ENCODE data around the gene BST2.

BST2 gene, protein sequence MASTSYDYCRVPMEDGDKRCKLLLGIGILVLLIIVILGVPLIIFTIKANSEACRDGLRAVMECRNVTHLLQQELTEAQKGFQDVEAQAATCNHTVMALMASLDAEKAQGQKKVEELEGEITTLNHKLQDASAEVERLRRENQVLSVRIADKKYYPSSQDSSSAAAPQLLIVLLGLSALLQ

DNA sequence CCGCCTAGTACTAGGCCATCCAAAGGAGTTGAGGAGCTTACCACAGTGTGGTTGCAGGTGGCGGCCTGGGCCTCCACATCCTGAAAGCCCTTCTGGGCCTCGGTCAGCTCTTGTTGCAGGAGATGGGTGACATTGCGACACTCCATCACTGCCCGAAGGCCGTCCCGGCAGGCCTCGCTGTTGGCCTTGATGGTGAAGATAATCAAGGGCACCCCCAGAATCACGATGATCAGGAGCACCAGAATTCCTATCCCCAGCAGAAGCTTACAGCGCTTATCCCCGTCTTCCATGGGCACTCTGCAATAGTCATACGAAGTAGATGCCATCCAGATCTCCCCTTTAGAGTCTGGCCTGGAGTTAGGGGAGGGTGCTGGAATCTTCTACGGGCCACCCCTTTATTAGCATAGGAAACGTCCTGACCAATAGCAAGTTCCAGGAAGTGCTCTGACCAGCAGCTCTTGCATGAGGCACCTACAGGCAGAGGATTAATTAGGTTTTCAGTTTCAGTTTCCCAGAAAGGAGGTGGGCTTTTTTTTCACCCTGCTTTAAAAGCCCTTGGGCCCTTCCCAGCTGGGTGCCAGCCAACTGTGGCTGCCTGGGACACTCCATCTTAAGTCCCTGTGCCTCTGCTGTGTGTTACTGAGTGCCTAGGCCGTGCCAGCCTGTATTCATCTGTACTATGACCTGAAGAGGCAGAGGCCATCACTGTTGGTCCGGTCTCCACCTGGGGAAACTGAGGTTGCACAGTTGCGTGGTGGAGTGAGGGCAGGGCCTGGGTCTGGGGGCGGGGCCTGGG lies at the start of gene BST2:
TSS of gene BST2 (minus strand) at position 381 of the 796 bp plus-strand sequence. CDS start at position 326, 55 bp downstream.
- no peak for DNase-seq

DNA sequence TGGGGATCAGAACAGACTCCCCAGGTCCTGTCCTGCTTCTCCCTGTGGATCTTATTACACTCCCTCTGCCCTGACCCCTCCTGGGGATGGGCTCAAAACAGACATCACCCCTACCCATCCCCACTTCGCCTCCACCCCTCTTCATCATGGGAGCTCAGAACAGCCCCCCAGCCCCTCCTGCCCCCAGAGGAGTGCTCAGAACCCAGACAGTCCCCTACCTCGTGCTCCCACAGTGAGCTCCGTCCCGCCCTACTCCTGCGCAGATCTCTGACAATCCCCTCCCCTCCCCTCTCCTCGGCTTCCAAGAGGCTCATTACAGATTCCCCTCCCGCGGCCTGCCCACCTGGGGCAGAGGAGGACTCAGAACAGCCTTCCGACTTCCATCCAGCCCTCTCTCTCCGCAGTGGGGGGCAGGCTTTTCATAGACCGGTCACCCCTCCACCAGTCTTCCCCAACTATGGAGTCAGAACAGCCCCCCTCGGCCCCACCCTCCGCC lies 49.2 kb upstream of the BST2 start:
- no peak for DNase-seq

DNA sequence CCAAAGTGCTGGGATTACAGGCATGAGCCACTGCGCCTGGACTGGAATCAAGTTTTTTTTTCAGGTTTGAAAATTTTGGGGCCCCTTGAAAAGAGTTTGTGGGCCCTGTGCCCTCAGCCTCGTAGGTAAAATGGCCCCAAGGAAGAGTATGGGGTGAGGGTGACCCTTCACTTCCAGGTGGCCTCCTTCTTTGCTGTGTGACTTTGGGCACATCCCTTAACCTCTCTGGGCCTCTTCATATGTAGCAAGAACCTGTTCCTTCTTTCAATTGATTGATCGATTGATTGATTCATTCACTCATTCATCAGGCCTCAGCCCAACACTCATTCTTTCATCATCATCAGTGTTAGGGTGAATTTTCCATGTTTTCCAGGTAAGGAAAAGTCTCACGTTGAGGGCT lies 46.4 kb upstream of the BST2 start:
- DNase-seq: no peak

DNA sequence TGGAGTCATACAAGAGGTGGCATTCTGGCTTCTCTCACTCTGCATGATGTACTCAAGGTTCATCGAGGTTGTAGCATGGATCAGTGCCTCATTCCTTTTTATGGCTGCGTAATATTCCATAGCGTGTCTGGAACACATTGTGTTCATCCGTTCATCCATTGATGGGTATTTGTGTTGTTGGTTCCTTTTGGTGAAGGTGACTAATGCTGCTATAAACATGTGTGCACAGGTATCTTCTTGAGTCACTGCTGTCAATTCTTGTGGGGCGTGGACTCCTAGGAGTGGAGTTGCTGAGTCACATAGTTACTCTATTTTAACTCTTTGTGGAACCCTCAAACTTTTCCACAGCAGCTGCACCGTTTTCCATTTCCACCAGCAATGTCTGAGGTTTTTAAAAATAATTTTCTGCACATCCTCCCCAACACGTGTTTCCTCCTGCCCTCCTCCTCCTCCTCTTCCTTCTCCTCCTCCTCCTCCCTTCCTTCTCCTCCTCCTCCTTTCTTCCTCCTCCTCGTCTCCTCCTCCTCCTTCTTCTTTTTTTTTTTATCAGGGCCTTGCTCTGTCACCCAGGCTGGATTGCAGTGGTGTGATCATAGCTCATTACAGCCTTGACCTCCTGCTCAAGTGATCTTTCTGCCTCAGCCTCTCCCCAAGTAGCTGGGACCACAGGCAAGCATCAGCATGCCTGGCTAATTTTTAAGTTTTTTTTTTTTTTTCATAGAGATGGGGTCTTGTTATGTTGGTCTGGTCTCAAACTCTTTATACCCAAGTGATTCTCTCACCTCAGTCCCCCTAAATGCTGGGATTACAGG lies 45.0 kb upstream of the BST2 start:
- DNase-seq: no peak

DNA sequence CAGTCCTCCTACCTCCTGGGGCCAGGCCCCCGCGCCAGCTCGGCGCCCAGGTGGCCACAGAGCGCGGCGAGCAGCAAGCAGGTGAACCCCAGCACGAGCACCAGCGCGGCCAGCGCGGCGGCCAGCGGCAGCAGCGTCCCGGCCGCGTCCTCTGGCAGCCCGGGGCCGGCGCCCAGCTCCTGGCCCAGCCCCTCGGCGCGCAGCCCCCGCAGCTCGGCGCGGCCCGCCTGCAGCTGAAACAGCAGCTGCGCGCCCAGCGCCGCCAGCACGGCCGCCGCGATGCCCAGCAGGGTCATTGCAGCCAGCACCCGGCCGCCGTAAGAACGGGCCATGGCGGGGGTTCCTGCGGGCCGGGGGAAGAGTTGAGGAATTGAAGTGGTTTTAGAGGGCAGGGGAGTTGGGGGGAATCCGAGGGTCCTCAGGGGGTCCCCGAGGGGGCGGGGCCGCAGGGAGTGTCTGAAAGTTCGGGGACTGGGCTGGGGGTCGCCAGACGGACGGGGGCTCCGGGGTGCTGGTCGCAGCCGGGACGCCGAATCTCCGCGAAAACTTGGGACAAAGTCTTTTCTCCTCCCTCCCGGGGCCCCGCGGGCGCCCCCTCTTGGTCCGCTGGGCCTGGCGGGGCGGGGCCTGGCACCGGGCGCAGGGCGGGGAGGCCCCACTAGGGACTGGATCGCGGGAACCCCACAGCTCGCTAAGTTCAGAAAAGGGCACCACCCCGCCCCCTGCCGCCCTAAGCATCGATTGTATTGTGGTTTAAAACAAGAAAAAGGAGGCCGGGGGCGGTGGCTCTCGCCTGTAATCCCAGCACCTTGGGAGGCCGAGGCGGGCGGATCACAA lies 42.9 kb upstream of the BST2 start, which contains the start of gene TMEM221:
TSS of gene TMEM221 (minus strand) at position 538 of the 837 bp plus-strand sequence. CDS start at position 332, 206 bp downstream.
- no peak for DNase-seq

DNA sequence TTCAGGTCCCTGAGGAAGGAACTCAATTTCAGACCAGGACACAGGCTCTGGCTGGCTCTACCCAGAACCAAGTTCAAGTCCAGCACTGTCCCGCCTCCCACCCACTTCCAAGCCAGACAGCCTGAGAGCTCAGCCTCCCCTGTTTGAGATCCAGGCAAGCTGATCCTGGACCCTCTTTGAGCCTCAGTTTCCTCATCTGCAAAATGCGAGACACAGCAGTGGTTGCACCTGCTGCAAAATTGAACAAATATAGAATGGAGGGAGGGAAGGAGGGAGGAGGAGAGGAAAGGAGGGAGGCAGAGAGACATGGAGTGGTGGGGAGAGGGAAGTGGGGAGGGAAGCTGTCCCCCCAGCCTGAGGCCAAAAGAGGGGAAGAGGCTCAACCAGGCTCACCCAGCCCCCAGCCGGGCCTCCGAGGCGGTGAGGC lies 42.3 kb upstream of the BST2 start:
- no peak for DNase-seq

DNA sequence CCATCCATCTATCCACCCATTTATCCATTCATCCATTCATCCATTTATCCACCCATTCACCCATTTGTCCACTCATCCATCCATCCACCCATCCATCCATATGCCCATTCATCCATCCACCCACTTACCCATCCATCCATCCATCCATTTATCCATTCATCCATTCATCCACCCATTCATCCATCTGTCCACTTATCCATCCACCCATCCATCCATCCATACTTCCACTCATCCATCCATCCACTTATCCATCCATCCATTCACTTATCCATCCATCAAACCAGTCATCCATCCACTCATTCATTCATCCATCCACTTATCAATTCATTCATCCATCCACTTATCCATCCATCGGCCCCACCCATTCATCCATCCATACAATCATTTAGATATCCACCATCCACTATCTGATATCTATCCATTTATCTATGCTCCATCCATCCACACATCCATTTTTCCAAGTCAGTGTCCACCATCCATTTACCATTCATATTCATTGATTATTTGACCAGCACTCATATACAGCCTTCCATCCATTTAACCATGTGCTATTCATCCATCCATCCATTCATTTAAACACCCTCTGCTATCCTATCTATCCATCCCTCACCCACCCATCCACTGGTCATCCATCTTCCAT lies 40.2 kb upstream of the BST2 start:
- no peak for DNase-seq

DNA sequence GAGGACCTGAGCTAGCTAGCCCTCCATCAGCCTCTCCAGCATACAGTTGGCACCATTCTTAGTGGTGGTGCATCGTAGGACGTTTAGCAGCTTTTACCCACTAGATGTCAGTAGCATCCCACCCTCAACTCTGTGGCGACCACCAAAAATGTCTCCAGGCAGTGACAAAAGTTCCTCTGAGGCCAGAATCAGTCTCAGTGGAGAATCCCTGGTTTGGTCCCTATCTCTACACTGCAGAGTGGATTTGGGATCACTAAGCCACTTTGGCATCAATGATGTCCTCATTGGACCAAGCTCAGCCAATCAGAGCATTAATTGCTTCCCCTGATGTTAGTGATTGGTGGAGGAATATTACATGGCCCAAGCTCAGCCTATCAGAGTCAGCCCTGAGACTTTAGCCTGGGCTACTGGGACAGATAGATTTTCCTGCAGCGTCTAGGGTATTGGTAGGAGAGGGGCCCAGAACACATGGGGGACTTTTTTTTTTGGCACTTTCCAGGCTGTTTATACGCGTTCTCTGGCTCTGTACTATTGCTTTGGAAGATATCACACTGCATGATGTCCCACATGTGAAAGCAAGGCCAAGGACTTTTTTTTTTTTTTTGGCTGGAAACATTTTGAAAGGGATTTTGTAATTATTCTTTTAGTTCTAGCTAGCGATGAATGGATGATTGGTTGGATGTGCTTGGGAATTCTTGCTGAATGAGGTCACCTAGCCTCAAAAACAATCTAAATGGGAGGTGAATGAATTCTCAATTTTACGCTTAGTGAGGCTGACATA lies 36.0 kb upstream of the BST2 start:
- no peak for DNase-seq

DNA sequence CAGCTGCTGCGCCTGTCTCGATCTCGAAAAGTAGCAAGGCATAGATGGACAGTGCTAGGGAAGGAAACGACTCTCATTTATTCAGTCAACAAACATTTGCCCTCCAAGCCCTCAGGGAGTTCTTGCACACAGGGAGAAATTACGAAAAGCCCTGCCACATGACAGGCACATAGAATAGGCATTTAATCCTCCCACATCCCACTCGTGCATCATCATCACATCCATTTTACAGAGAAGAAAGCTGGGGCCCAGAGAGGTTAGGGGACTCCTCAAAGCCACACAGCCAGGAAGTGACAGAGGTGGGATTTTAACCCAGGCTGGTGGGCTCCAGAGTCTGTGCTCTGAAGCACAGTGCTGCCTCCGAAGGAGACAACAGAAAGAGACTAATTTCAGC lies 31.4 kb upstream of the BST2 start:
- DNase-seq: no peak

DNA sequence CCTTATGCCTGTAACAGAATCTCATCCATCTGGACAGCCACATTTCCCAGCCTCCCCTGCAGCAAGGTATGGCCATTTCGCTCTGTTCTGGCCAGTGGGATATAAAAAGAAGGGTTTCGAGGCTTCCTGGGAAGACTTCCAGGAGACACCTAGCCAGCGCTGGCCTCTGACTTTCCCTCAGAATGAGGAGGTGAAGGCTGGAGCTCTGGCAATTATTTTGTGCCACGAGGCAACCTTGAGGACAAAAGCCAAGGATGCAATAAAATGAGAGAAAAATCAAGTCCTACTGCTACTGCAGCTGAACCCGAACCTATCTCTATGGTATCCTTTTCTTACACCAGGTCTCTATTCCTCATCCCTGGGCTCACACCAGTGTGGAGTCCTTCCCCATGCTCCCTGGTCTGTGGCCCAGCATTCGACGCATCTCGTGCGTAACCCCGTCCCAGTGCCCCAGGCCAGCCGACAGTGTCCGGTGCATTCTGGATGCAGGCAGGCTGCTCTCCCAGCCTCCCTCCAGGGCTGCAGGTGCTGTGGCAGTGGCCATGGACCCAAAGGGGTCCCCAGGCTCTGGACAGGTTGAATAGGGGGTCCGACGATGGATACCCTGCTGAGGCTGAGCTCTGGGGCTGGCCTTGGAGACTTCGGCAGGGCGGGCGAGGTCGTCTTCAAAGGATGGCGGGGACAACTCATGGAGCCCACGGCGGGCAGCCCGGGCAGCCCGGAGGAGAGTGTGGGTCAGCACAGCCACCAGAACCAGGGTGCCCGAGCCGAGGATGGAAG lies 30.9 kb upstream of the BST2 start:
- DNase-seq: no peak

DNA sequence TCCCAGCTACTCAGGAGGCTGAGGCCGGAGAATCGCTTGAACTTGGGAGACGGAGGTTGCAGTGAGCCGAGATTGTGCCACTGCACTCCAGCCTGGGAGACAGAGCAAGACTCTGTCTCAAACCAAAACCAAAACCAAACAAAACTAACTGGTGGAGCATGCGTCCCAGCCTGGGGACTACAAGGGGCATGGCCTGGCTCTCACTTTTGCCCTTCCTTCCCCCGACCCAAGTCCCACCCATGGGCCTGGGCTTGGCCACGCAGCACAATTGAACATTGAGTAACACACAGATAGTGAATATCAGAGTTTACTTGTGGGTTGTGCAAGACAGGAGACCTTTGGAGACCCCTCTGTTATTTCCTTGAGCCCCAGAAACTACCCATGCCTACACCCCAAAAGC lies 29.8 kb upstream of the BST2 start:
- DNase-seq: no peak

DNA sequence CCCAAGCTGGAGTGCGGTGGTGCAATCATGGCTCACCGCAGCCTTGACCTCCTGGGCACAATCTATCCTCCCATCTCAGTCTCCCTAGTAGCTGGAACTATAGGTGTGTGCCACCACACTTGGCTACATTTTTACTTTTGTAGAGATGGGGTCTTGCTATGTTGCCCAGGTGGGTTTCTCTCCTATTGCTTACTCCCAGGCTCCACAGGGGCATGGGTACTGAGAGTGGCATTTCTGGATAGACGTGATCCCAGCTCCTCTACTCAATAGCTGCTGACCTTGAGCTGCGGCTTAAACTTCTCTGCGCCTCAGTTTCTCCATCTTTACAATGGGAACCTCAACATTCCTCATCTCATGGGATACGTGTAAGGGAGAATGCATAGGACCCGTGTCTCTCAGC lies 26.0 kb upstream of the BST2 start:
- DNase-seq: no peak

DNA sequence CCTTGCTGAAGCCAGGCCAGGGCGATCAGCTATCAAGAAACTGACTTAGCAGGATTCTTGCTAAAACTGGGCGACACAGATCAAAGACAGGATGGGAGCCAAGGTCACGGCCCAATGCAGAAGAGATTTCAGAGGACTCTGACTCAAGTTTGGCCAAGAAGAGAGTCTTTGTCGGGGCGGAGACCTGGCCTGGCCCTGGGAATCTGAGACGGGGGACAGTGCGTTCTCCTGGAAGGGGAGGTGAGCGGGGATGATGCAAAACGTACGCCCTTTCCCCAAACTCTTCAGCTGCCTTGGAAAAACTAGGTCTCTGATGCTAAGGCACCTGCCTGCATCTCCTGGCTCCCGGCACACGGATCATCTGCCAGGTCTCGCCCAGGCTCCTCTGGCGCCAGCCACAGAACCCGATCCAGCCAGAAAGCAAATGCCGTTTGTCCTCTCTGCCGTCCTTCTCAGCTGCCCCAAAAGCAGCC lies 24.2 kb upstream of the BST2 start:
- no peak for DNase-seq

DNA sequence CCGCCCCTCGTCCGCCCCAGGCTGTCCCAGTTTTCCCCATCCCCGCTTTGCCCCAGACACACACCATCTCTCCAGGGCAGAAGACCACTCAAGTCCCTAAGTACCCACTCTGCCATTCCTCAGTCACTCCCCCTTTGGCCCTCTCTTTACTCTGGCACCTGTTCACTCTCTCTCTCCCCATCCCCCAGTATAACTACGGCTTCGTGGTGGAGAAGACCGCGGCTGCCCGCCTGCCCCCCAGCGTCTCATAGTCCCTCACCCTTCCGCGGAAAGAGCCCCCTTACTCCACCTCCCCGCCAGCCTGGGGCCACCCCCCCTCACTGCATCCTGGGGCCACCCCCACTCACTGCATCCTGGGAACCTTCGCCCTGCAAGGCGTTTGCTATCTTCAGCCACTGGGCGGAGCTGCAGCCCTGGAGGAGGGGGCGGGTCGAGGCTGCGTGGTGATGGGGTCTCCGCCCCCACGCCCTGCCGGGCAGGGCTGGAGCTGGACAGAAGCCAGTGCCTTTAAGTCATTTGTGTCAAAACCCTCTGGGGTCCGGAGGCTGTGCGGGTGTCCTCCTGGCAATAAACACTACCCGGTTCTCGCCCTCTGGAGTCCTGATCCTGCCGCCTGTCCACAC lies 19.4 kb upstream of the BST2 start:
- no peak for DNase-seq

DNA sequence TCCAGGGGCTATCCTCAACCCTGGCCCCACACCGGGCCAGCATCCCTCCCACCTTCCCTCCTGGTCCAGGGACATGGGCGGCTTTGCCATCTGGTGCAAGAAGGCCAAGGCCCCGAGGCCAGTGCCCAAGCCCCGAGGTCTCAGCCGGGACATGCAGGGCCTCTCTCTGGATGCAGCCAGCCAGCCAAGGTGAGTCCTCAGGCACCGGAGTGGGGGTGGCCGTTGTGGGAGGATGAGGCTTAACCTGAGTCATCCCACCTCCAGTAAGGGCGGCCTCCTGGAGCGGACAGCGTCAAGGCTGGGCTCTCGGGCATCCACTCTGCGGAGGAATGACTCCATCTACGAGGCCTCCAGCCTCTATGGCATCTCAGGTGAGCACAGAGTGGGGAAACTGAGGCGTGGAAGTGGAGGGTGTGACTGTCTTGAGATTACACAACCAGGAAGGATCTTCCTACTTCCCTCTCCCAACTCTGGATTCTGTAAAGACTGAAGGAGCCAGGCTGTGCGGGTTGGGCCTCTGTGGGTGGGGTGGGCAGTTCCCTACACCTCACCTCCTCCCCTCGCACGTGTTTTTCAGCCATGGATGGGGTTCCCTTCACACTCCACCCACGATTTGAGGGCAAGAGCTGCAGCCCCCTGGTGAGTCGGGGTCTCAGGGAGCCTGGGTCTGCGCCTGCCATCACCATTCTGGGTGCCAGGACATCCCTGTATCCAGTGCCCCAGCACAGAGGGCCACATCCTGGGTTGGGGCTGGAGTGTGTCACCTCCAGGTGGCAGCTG lies 18.2 kb upstream of the BST2 start:
- DNase-seq: no peak

DNA sequence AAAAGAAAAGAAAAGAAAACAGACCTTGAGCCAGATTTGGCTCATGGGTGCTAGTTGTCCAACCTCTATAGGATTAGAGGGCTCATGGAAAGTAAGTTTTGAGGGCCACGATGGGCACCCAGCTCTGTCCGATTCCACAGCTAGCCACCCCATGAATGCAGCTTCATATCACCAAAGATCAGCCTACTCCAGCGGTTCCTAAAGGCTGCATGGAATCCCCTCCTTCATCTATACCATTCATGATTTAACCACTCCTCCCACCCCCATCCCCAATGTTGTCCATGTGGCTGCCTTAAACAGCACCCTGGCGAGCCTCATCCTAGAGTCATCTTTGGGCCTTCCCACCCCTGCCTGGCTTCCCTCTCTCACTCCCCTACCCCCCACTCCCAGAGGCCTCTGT lies 16.5 kb upstream of the BST2 start:
- no peak for DNase-seq

DNA sequence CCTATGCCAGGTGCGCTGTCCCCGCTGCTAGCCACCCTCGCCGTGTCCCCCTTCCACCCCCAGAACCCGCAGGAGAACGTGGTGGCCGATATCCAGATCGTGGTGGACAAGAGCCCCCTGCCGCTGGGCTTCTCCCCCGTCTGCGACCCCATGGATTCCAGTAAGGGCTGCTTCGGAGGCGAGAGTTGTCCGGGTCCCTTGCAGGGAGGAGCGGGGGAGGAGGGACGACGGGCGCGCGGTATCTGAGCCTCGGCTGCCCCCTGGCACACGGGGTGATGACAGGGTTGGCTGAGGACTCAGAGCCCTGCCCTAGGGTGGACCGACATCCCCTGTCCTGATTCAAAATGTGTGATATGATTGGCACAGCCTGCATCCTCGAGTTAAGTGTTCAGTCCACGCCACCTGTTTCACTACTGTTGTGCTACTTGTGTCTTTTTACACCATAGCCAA lies 15.1 kb upstream of the BST2 start:
- DNase-seq: no peak

DNA sequence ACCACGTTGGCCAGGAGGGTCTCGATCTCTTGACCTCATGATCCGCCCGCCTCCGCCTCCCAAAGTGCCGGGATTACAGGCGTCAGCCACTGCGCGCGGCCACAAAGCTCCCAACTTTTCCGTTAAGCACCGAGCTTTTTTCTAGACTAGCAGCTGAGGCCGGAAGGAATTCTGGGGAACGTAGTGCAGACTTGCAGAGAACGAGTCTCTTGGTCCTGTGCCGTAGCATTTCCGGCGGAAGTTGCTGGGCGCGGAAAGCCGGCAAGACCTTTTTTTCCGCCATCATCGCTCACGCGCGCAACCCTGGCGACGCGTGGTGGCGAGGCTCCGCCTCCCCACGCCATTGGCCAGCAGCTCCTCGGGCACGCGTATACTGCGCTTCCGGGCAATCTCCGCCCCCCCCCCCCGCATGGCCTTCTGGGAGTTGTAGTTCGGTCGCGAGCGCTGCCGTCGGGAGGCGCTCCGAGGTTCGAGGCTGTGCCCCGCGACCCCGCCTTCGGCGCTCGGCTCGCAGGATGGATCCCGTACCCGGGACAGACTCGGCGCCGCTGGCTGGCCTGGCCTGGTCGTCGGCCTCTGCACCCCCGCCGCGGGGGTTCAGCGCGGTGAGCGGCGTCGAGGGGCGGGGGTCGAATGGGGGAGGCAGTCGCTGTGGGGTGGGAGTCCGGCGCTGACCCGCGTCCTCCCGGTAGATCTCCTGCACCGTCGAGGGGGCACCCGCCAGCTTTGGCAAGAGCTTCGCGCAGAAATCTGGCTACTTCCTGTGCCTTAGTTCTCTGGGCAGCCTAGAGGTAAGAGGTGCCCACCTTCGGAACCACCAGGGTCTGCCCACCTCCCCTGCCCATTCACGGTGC lies 14.4 kb upstream of the BST2 start, which contains the start of gene MVB12A:
TSS of gene MVB12A (plus strand) at position 427 of the 854 bp plus-strand sequence. CDS start at position 516, 89 bp downstream.
- peak; percentile 88 for DNase-seq
